GM21526 (cell line): Measurements from ENCODE around the gene MARK3.
"Not testable (repeated sequence)": the region's sequence is repeated elsewhere in the genome, so short reads cannot be mapped to it uniquely, and the experiment has no call there.

Experiments
- ATAC-seq: cut with Tn5 transposase; IDR thresholded peaks from one replicate; pipeline ENCODE4 v1.9.1; 2021; ENCODE audit warnings: moderate library complexity; ENCODE audit not compliant: unreplicated experiment, low FRiP score

MARK3 gene

GRCh38 chr14:103385152-103385928, at the start of gene MARK3:
TSS of gene MARK3 (plus strand) at chr14:103385415. CDS start at chr14:103386030, 615 bp downstream.
- ATAC-seq = peak; percentile 94

GRCh38 chr14:103336191-103336590, 49.0 kb upstream of the MARK3 start:
- no peak for ATAC-seq

DNA sequence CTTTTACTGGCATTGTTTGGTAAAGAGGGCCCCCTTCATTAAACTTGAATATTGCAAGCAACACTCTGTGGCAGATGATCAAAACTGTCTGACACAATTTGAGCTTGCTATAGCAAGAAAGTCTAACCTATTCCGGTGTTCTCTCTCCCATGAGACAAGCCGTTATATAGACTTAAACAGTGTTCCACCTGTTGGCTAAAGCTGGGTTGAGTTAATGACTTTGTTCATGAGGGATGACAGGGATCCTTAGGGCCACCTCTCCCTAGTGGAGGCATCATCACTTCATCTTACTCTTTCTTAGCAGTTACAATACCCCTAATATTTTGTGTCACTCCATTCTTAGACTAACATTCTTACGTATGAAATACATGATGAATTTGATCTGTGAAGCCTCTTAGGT, 47.4 kb upstream of the MARK3 start:
- no peak for ATAC-seq

DNA sequence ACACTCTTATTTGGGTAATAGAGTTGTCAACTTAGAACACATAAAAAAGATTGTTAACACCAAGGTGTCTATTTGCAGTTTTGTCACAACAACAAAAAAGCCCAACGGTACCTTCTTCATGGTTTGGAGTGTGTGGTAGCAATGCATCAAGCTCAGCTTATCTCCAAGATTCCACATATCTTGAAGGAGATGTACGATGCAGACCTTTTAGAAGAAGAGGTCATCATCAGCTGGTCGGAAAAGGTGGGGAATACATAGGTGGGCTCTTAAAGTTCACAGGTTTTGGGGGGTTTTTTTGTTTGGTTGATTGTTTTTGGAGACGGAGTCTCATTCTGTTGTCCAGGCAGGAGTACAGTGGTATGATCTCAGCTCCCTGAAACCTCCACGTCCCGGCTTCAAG, 45.7 kb upstream of the MARK3 start:
- no peak for ATAC-seq

- ATAC-seq = no peak
These were observed 44.6 kb upstream of the MARK3 start for GRCh38 chr14:103340480-103341212.

DNA sequence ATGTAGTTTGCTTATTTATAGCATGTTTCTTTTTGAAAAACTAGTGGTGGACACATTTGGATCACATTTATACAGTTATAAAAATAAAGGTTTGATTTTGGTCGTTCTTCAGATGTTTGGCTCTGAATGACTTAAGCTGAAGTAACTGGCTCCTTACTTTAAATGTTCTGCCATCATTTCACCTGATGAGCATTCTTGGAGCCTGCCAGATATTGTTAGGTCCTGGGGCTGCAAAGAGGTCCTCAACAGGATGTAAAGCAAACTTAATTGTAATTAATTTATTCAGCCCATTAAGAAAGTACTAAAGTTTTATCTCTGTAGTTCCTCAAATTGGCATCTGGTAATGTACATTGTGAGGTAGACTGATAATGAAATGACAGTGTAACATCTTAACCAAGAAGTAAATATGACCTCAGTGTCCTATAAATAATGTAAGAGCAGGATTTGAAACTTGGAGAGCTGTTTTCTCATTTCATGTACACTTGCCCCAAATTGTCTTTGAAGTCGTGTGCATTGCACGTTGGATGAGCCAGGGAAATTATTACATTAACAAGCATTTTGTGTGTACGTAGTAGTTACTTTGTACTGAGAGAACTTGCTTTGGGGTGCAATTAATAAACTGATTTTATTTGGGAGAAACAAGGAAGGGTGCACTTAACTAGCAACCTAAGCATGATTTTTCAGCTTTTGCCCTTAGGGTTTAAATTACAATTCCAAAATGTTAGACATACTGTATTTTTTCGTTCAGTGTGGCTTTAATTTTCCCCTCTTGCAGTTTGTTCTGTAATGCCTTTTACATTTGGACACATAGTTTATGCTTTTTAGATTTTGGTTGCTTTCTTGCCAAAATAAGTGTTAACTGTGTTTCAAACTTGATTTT, 43.7 kb upstream of the MARK3 start:
- no peak for ATAC-seq

- ATAC-seq = no peak
These were observed 41.9 kb upstream of the MARK3 start for GRCh38 chr14:103343164-103343879.

DNA sequence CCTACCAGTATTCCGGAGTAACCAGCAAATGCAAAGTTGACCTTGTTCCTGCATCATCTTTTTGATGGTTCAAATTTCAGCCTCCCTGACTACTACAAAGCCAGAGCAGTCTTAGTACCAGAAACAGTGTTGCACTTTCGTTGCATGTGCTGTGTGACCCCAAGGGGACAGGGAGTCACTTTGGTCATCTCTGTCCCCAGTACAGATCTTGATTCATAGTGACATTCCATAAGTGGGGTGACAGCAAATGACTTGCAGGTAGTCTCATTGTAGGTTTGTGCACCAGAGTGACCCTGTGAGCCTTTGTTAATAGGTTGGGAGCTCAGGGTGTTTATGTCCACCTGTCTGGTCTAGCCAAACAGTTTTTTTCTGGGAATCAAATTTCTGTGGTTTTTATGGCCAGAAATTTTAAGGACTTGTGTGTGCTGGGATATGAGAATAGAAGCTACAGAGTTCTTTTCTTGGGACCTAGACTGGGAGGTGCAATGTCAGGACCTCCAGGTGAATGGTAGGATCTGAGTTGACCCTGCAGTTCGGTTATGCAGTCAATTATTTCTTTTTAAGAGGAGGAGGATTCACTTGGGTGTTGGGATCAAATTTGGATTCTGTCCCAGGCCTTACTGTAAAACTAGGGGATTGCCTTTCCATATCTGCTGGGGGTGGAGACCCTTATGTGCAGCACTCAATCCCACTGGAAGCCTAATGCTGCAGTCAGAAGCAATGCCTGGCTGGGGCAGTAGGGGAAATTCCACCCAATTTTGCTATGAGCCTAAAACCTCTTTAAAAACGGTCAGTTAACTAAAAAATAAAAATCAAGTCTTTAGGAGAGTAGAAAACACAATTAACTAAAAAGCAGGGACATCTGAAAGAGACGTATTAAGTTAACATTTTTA, 41.1 kb upstream of the MARK3 start:
- no peak for ATAC-seq

DNA sequence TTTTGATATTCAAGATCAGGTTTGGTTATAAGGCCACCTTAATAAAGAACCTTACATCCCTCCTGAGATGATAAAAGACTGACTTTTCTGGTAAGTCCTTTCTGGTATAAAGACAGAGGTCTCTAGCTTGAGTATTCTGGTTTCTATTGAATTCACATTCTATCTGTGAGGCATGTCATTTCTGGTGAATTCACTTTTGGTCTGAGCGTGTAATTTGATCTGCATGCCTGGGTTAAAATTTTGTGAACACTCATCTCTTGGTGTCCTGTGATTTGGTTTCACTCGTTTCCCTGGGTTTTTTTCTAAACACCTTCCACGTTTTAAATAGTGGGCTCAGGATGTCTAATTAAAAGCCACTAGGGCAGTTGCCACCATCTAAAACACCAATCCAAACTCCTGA, 38.9 kb upstream of the MARK3 start:
- ATAC-seq = no peak

- ATAC-seq = no peak
These were observed 38.0 kb upstream of the MARK3 start for GRCh38 chr14:103347091-103347815.

DNA sequence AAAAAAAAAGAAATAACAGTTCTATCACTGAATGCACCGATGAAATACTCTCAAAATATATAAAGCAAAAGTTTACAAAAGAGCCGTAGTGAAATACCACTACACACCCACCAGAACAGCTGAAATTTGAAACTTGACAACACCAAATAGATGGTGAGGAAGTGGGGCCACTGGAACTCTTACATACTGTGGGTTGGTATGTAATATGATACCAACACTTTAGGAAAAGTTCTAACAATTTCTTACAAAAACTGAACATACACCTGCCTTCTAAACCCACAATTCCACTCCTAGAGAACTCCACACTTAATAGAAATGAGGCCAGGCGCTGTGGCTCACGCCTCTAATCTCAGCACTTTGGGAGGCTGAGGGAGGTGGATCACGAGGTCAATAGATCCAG, 37.1 kb upstream of the MARK3 start:
- no peak for ATAC-seq

DNA sequence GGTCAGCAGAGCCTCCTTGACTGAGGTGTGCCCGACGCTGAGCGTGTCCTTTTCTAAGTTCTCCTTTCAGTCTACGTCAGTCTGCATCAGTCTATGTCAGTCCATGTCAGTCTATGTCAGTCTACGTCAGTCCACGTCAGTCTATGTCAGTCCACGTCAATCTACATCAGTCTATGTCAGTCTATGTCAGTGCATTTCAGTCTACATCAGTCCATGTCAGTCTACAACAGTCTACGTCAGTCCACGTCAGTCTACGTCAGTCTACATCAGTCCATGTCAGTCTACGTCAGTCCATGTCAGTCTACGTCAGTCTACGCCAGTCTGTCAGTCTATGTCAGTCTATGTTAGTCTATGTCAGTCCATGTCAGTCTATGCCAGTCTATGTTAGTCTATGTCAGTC, 35.2 kb upstream of the MARK3 start:
- ATAC-seq = no peak

DNA sequence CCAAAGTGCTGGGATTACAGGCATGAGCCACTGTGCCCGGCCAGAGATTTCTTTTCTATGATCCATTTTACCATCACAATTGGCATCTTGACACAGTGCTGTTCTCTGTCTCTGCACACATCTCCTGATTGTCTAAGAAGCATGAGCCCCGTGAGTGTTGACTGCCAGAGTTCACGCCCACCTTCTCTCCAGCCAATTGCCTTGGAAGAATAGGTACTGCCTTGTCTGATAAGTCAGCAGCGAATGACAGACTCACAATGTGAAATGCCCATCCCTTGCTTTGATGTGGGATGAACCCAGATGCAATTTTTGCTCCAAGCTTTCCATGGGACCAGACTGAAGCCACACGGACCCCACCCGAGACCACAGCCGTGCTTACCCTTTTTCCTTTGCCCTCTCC, 31.9 kb upstream of the MARK3 start:
- no peak for ATAC-seq

DNA sequence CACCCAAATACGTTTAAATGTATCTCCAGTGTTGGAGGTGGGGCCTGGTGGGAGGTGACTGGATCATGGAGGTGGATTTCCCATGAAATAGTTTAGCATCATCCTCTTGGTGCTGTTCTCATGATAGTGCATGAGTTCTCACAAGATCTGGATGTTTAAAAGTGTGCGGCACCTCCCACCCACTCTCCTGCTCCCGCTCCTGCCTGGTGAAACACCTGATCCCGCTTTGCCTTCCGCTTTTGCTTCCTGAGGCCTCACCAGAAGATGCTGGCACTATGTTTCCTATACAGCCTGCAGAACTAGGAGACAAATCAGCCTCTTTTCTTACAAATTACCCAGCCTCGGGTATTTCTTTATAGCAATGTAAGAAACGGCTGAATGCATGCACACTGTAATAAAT, 31.1 kb upstream of the MARK3 start:
- no peak for ATAC-seq

DNA sequence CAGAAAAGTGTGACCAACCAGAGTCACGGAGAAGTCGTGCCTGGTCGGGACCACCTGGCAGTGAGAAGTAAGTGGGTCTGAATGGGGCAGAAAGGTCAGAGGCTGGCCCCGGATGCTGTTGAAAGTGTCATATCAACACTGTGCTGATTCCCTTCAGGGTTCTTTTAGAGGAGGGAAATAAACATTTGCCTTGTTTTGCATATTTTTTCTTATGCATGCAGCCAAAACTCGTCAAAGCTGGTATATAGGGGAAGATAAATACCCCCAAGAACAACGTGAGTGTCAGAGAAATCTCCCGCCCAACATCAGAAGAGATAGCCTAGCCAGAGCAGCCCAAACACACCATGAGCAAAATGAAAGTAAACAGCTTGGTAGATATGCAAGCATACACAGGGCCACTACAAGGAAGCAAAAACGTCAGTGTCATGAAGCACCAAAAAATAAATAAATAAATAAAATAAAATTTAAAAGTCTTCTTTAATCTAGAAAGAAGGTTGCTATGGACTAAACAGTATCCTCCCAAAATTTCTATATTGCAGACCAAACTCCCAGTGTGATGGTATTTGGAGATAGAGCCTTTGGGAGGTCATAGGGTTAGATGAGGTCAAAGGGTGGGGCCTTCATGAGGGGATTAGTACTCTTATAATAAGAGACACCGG, 29.1 kb upstream of the MARK3 start:
- ATAC-seq = no peak

DNA sequence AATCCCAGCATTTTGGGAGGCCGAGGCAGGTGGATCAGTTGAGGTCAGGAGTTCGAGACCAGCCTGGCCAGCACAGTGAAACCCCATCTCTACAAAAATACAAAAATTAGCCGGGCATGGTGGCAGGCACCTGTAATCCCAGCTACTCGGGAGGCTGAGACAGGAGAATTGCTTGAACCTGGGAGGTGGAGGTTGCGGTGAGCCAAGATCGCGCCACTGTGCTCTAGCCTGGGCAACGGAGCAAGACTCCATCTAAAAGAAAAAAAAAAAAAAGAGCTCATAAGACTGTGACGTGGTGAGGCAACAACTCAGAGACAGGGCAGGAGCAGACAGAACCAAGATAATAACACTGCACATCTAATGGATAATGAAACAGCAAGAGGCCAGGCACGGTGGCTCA, 27.7 kb upstream of the MARK3 start:
- ATAC-seq = not testable (repeated sequence)

DNA sequence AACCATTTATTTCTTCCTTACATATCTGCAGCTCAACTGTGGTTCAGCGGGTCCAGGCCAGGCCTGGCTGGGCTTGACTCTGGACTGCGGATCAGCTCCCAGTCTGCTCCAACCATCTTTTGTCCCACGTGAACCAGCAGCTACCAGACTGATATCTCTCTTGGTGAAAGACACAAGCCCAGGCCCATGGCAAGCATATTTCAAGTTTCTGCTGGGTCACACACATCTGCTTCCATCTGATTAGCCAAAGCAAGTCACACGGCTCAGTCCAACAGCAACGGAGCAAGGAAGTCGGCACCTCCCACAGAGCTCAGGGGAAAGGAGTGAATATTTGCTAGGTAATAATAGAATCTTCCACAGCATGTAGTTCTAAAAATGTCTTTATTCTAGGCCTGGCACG, 24.7 kb upstream of the MARK3 start:
- ATAC-seq = no peak

GRCh38 chr14:103361867-103362266, 23.3 kb upstream of the MARK3 start:
- ATAC-seq = no peak
